Measurements from ENCODE around the gene MACF1. TPM values are rescaled to one million over a fixed set of nuclear protein-coding genes. Genes with fewer than 3 reads are reported as not detected.
"Not testable (repeated sequence)": the region's sequence is repeated elsewhere in the genome, so short reads cannot be mapped to it uniquely, and the experiment has no call there.

MACF1 gene
- polyA plus RNA-seq, 4 donors: 181 to 293 (median 259) TPM

- no peak for DNase-seq (ENCODE audit: low read depth in 4 of 4, low spot score in 2 of 4)
These were observed 237.3 kb downstream of the MACF1 start for GRCh38 chr1:39441797-39442196.

DNA sequence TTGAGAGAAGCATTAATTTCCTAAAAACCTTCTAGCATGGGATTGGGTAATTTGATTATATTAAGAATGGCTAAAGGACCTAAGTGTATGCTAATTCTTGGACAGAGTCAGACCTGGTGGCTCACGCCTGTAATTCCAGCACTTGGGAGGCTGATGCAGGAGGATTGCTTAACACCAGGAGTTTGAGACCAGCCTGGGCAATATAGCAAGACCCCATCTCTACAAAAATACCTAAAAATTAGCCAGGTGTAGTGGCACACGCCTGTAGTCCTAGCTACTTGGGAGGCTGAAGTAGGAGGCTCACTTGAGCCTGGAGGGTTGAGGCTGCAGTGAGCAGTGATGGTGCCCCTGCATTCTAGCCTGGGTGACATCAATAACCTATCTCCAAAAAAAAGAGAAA lies 241.1 kb downstream of the MACF1 start:
- no peak for DNase-seq (ENCODE audit: low read depth in 4 of 4, low spot score in 2 of 4)

GRCh38 chr1:39446986-39447567 lies 242.6 kb downstream of the MACF1 start:
- DNase-seq (ENCODE audit: low read depth in 4 of 4, low spot score in 2 of 4): no peak

- not testable (repeated sequence) for DNase-seq (ENCODE audit: low read depth in 4 of 4, low spot score in 2 of 4)
These were observed 245.5 kb downstream of the MACF1 start for GRCh38 chr1:39450041-39450440.

GRCh38 chr1:39450956-39451606 lies 246.6 kb downstream of the MACF1 start:
- no peak for DNase-seq (ENCODE audit: low read depth in 4 of 4, low spot score in 2 of 4)

DNA sequence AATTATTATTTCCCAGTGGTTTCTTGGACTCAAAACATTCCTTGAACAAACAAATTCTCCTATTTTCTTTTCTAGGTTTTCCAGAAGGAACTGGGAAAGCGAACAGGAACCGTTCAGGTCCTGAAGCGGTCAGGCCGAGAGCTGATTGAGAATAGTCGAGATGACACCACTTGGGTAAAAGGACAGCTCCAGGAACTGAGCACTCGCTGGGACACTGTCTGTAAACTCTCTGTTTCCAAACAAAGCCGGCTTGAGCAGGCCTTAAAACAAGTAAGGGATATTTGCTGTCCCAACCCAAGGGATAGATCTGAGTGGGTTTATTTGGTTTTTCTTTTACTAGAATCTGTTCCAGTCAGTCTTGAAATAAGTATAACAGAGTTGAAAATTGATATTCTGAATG lies 247.6 kb downstream of the MACF1 start:
- no peak for DNase-seq (ENCODE audit: low read depth in 4 of 4, low spot score in 2 of 4)

DNA sequence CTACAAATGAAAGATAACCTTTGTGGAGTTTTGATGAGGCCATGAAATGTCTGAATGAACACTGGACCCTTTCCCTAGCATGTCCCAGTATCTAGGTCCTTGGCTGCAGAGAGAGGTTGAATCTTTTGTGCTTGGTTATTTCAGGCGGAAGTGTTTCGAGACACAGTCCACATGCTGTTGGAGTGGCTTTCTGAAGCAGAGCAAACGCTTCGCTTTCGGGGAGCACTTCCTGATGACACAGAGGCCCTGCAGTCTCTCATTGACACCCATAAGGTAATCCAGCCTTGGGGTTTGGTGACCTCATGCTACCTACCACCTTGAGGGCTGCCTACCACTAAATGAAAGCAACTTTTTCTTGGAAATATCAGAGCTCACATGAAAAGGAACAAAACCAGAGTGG lies 248.0 kb downstream of the MACF1 start:
- no peak for DNase-seq (ENCODE audit: low read depth in 4 of 4, low spot score in 2 of 4)

- no peak for DNase-seq (ENCODE audit: low read depth in 4 of 4, low spot score in 2 of 4)
These were observed 249.1 kb downstream of the MACF1 start for GRCh38 chr1:39453603-39454002.

GRCh38 chr1:39458991-39459390 lies 254.5 kb downstream of the MACF1 start:
- no peak for DNase-seq (ENCODE audit: low read depth in 4 of 4, low spot score in 2 of 4)

- no peak for DNase-seq (ENCODE audit: low read depth in 4 of 4, low spot score in 2 of 4)
These were observed 257.6 kb downstream of the MACF1 start for GRCh38 chr1:39462074-39462473.

DNA sequence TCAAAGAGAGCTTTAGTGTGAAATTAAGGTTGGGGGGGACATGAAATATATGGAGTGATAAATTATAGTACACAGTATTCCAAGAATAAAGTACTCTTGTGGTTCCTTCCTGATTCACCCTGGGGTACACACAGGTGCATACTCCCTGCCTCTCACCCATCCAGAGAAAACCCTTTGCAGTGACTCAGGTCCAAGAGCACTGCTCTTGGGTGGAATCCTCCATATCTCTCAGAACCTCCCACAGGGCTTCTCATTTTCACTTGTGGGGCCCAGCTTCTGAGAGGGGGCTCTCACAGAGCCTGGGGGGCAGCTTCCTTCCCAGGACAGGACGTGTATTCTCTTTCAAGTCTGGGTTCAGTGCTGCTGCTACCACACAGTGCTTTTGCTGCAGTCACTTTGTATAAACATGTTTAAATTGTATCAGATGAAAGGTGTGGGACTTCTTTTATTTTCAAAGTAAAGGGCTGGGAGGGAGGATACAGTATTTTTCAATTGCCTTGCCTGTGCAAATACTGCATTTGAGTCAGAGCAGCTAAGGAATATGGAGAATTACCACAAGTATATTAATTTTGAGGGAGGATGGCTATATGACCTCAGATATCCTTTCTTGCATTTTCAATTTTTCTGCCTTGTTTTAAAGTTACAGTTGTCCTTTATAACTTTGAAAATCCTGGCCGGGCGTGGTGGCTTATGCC lies 262.1 kb downstream of the MACF1 start:
- no peak for DNase-seq (ENCODE audit: low read depth in 4 of 4, low spot score in 2 of 4)

DNA sequence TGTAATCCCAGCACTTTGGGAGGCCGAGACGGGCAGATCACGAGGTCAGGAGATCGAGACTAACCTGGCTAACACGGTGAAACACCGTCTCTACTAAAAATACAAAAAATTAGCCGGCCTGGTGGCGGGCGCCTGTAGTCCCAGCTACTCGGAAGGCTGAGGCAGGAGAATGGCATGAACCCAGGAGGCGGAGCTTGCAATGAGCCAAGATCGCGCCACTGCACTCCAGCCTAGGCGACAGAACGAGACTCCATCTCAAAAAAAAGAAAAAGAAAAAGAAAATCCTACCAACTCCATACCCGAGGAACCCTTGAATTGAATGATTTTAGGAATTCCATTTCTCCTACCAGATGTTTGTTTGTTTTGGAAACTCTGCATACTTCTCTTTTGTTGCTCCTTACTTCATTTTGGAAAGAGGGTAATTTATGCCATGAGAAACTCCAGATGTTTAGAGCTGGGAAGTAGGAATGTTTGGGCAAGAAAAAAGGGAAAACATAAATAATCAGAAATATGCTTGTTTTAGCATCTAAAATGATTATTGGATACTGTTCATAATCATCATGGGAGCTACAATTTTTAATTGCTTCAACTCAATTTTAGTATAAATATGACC lies 262.7 kb downstream of the MACF1 start:
- peak in 3 of 4 donors; percentile 18 to 25 (median 19) for DNase-seq (ENCODE audit: low read depth in 4 of 4, low spot score in 2 of 4)

DNA sequence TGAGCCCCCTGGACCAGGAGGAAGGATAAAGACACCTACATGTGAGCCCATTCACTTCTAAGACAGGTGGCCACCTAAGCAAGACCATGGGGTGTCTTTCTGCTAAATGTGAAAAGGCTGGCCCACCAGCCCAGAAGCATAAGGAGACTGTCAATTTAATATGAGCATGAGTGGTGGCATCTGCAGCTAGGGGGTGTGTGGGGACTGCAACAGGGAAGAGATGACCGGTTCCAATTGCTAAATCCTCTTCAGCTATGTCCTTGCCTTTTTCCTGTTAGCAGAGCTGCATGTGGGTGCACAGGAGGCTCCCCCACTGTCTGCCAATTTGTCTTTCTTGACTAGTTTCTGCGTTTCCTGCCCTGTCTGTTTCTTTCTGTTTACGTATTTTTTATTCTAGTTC lies 264.7 kb downstream of the MACF1 start:
- DNase-seq (ENCODE audit: low read depth in 4 of 4, low spot score in 2 of 4): no peak

GRCh38 chr1:39470040-39470439 lies 265.5 kb downstream of the MACF1 start:
- no peak for DNase-seq (ENCODE audit: low read depth in 4 of 4, low spot score in 2 of 4)

- no peak for DNase-seq (ENCODE audit: low read depth in 4 of 4, low spot score in 2 of 4)
These were observed 268.3 kb downstream of the MACF1 start for GRCh38 chr1:39472826-39473225.

- DNase-seq (ENCODE audit: low read depth in 4 of 4, low spot score in 2 of 4): no peak
These were observed 268.8 kb downstream of the MACF1 start for GRCh38 chr1:39473324-39473723.

GRCh38 chr1:39474810-39475209 lies 270.3 kb downstream of the MACF1 start:
- DNase-seq (ENCODE audit: low read depth in 4 of 4, low spot score in 2 of 4): no peak

GRCh38 chr1:39475551-39475950 lies 271.1 kb downstream of the MACF1 start:
- DNase-seq (ENCODE audit: low read depth in 4 of 4, low spot score in 2 of 4): not testable (repeated sequence)

DNA sequence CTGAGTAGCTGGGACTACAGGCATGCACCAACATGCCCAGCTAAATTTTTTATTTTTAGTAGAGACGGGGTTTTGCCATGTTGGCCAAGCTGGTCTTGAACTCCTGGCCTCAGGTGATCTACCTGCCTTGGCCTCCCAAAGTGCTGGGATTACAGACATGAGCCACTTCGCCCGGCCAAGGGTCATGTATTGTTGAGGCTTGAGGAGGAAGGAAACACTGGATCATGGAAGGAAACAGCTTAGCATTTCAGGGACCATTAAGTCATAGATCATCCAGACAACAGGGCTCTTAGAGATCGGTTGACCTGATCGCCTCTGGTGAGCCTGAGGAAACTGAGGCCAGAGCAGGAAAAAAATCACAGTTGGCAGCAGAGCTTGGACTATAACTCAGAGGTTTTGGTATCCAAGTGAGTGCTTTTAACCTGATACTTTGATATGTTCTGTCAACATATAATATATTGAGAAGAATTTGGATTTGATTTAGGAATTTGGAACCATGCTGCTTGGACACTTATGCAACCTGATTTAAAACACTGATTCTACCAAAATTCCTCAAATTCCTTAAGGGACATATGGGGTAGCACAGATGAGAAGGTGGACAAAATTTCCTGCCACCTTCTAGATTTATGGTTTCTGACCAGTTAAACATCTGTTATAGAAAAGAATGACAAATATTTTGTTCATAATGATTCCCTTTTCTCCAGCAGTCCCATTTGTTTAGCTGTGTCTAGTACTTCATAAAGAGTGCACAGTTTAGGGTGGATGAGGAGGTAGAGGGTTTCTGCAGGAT lies 273.8 kb downstream of the MACF1 start:
- no peak for DNase-seq (ENCODE audit: low read depth in 4 of 4, low spot score in 2 of 4)

DNA sequence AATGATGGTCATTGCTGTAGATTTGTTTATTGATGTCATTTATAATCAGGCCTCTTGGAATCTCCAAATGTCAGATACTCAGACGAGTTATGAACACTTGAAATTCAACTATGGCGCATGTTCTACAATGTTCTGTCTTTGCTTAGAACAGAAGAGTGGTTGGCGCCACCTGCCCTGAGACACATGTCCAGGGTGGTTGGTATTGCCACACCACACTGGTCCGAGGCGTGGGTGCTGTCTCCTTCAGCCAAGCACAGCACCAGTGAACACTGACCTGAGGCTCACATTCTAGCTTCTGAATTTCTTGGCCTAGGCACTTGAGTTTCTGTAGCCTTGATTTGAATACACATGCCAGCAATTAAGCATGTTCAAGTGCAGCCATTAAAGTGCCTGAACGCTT lies 276.8 kb downstream of the MACF1 start:
- no peak for DNase-seq (ENCODE audit: low read depth in 4 of 4, low spot score in 2 of 4)

DNA sequence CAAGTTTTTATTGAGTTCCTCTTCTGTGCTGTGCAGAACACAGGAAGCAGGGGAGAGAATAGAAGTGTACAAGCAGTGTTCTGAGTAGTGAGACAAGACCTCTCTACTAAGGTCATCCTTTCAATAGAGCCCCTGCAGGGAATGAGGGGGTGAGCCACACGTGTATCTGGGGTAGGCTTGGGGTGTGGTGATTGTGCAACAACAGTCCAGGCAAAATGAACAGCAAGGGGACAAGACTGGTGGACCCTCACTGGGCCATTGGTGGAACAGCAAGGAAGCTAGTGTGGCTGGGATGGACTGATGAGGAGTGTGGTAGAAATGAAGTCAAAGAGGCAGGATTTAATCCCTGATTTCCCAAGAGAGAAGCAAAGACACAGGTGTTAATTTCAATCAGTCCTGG lies 278.8 kb downstream of the MACF1 start:
- no peak for DNase-seq (ENCODE audit: low read depth in 4 of 4, low spot score in 2 of 4)
